DND-41 (cell line): ENCODE results near the gene ARHGEF7.

ENCODE experiments used
- EZH2 ChIP-seq: IDR thresholded peaks from 3 replicates; pipeline ENCODE4 v1.6.1; 2012; ENCODE audit warnings: borderline replicate concordance, low read depth, mild to moderate bottlenecking, moderate library complexity, low read length, inconsistent platforms; ENCODE audit not compliant: severe bottlenecking
- TF ChIP-seq, protein P1 (sequence below): IDR thresholded peaks from 2 replicates; pipeline ENCODE4 v1.5.1; 2012; ENCODE audit warnings: borderline replicate concordance, low read length, moderate library complexity, mild to moderate bottlenecking; ENCODE audit not compliant: poor library complexity, severe bottlenecking; ENCODE audit errors: extremely low read depth

DNA sequence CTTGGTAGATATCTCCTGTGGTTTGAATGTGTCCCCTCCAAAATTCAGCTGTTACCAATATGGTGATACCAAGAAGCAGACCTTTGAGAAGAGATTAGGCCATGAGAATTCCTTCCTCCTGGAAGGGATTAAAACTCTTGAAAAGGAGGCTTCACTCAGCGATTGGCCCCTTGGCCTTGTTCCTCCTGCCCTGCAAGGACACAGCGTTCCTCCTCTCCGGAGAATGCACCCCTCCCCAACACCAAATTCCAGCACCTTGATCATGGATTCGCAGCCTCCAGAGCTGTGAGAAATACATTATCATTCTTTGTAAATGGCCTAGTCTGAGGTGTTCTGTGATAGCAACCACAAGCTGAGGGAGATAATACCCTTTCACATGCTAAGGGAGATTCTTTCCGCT is 34.5 kb upstream of the ARHGEF7 start:
- TF ChIP-seq, protein P1, sequence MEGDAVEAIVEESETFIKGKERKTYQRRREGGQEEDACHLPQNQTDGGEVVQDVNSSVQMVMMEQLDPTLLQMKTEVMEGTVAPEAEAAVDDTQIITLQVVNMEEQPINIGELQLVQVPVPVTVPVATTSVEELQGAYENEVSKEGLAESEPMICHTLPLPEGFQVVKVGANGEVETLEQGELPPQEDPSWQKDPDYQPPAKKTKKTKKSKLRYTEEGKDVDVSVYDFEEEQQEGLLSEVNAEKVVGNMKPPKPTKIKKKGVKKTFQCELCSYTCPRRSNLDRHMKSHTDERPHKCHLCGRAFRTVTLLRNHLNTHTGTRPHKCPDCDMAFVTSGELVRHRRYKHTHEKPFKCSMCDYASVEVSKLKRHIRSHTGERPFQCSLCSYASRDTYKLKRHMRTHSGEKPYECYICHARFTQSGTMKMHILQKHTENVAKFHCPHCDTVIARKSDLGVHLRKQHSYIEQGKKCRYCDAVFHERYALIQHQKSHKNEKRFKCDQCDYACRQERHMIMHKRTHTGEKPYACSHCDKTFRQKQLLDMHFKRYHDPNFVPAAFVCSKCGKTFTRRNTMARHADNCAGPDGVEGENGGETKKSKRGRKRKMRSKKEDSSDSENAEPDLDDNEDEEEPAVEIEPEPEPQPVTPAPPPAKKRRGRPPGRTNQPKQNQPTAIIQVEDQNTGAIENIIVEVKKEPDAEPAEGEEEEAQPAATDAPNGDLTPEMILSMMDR: no peak
- no peak for TF ChIP-seq EZH2
